SU-DHL-6 (cell line): Measurements from ENCODE around the gene HLA-DQB1.
A peak's percentile ranks its signal among the peaks of the same experiment; 100 is the strongest.

ENCODE experiments used
- H2AFZ ChIP-seq: fragments of 200-600 bp; sonication (generic); 2 replicates; pipeline ENCODE4 v1.6.1; 2014; ENCODE audit warnings: low read depth, mild to moderate bottlenecking, moderate library complexity, mixed read lengths, antibody characterized with exemption, low read length; ENCODE audit not compliant: severe bottlenecking
- H3F3A ChIP-seq: fragments of 200-600 bp; shearing (Covaris generic); 2 replicates; pipeline ENCODE4 v1.6.0; 2016; ENCODE audit warnings: antibody characterized with exemption, mild to moderate bottlenecking; ENCODE audit not compliant: insufficient read depth
- H3K27ac ChIP-seq: fragments of 200-600 bp; sonication (generic); 2 replicates; pipeline ENCODE4 v1.5.1; 2016; ENCODE audit warnings: low read depth, mild to moderate bottlenecking, low read length, moderate library complexity, mixed read lengths
- H3K27me3 ChIP-seq: fragments of 200-600 bp; sonication (generic), shearing (Covaris generic); 2 replicates; pipeline ENCODE4 v1.6.0; 2014; ENCODE audit warnings: mild to moderate bottlenecking, low read length
- H3K36me3 ChIP-seq: fragments of 200-600 bp; sonication (generic); 2 replicates; pipeline ENCODE4 v1.6.1; 2014; ENCODE audit warnings: mild to moderate bottlenecking, low read length, mixed read lengths
- H3K4me2 ChIP-seq: fragments of 300-600, 200-600 bp; shearing (Covaris generic), sonication (generic); 2 replicates; pipeline ENCODE4 v1.6.0; 2014; ENCODE audit warnings: low read length, low read depth, mild to moderate bottlenecking; ENCODE audit not compliant: poor library complexity, severe bottlenecking
- H3K4me3 ChIP-seq: fragments of 200-600 bp; sonication (generic); 2 replicates; pipeline ENCODE4 v1.5.1; 2014; ENCODE audit warnings: antibody characterized with exemption, low read length, mild to moderate bottlenecking, mixed read lengths; ENCODE audit not compliant: insufficient read depth, poor library complexity, severe bottlenecking
- H3K79me2 ChIP-seq: fragments of 200-600 bp; sonication (generic); 2 replicates; pipeline ENCODE4 v1.6.1; 2014; ENCODE audit warnings: mild to moderate bottlenecking, low read length, moderate library complexity; ENCODE audit not compliant: insufficient read depth
- H3K9ac ChIP-seq: fragments of 200-600 bp; sonication (generic); 2 replicates; pipeline ENCODE4 v1.7.0; 2014; ENCODE audit warnings: mild to moderate bottlenecking, low read length
- H3K9me2 ChIP-seq: fragments of 200-600 bp; sonication (generic); replicated peaks from 2 replicates; pipeline ENCODE4 v1.6.1; 2014; ENCODE audit warnings: low read length; ENCODE audit not compliant: insufficient read depth
- H3K9me3 ChIP-seq: fragments of 200-600 bp; sonication (generic); 2 replicates; pipeline ENCODE4 v1.6.1; 2014; ENCODE audit warnings: low read length, mixed read lengths; ENCODE audit not compliant: insufficient read depth
- H4K20me1 ChIP-seq: fragments of 200-600 bp; sonication (generic); 2 replicates; pipeline ENCODE4 v1.6.1; 2014; ENCODE audit warnings: low read depth, mild to moderate bottlenecking, antibody characterized with exemption, low read length, moderate library complexity, mixed read lengths
- EZH2phosphoT487 ChIP-seq: fragments of 200-600 bp; sonication (generic), shearing (Covaris generic); conservative IDR thresholded peaks from 2 replicates; pipeline ENCODE4 v1.6.1; 2018; ENCODE audit warnings: mild to moderate bottlenecking, antibody characterized with exemption, low read length, moderate library complexity, mixed read lengths
- TF ChIP-seq, protein P1 (sequence below): fragments of 200-600 bp; sonication (generic); IDR thresholded peaks from one replicate; pipeline ENCODE4 v1.5.1; 2017; ENCODE audit warnings: antibody characterized with exemption, mild to moderate bottlenecking, low read length, moderate library complexity; ENCODE audit not compliant: insufficient read depth, poor library complexity, severe bottlenecking

The HLA-DQB1 gene

GRCh38 chr6:32609731-32610640 is 56.5 kb downstream of the HLA-DQB1 start:
- H3K27ac ChIP-seq, result peak overlapping the region; percentile 35
- H3K4me3 ChIP-seq, result peak overlapping the region; percentile 20
- peak overlapping the region; percentile 50 for H3K4me2 ChIP-seq
- no peaks in the 10 kb centered on the region for H3K36me3 ChIP-seq
- H3K9me3 ChIP-seq, result no peaks in the 10 kb centered on the region
- H2AFZ ChIP-seq, result peak overlapping the region; percentile 43
- peak overlapping the region; percentile 17; the same call in 1 of the 2 replicates for H3K9ac ChIP-seq
- no peaks in the 10 kb centered on the region for H3K79me2 ChIP-seq
- H4K20me1 ChIP-seq, result no peaks in the 10 kb centered on the region
- H3K27me3 ChIP-seq, result no peaks in the 10 kb centered on the region
- no peaks in the 10 kb centered on the region for H3K9me2 ChIP-seq
- no peaks in the 10 kb centered on the region; the same call in 1 of the 2 replicates for H3F3A ChIP-seq
- TF ChIP-seq, protein P1, sequence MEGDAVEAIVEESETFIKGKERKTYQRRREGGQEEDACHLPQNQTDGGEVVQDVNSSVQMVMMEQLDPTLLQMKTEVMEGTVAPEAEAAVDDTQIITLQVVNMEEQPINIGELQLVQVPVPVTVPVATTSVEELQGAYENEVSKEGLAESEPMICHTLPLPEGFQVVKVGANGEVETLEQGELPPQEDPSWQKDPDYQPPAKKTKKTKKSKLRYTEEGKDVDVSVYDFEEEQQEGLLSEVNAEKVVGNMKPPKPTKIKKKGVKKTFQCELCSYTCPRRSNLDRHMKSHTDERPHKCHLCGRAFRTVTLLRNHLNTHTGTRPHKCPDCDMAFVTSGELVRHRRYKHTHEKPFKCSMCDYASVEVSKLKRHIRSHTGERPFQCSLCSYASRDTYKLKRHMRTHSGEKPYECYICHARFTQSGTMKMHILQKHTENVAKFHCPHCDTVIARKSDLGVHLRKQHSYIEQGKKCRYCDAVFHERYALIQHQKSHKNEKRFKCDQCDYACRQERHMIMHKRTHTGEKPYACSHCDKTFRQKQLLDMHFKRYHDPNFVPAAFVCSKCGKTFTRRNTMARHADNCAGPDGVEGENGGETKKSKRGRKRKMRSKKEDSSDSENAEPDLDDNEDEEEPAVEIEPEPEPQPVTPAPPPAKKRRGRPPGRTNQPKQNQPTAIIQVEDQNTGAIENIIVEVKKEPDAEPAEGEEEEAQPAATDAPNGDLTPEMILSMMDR, result no peak
- no peak for TF ChIP-seq EZH2phosphoT487
